Neutrophil (primary cell): ENCODE results near the gene ABLIM3.

ENCODE experiments used
- H3K27ac ChIP-seq: fragments of 200-600 bp; sonication (generic); 2 replicates; pipeline ENCODE4 v1.5.1; 2016; ENCODE audit warnings: mild to moderate bottlenecking, moderate library complexity
- H3K27me3 ChIP-seq: fragments of 200-600 bp; sonication (generic); 2 replicates; pipeline ENCODE4 v1.6.0; 2016; ENCODE audit warnings: mild to moderate bottlenecking
- H3K36me3 ChIP-seq: fragments of 200-600 bp; sonication (generic); 2 replicates; pipeline ENCODE4 v1.5.1; 2017
- H3K4me1 ChIP-seq, 2 experiments: fragments of 200-600 bp in 1 of 2; sonication (generic) in 1 of 2; 1 replicate in 1 of 2; 2 replicates in 1 of 2; pipeline versions ENCODE4 v1.5.1 to v1.6.1; 2013 to 2016; ENCODE audit warnings: low read depth in 1 of 2, low read length in 1 of 2, mild to moderate bottlenecking in 1 of 2, moderate library complexity in 1 of 2; ENCODE audit not compliant: control insufficient read depth in 1 of 2, insufficient read depth in 1 of 2
- H3K4me3 ChIP-seq, 2 experiments: fragments of 200-600 bp in 1 of 2; sonication (generic) in 1 of 2; 1 replicate in 1 of 2; 2 replicates in 1 of 2; pipeline ENCODE4 v1.5.1; 2013 to 2016; ENCODE audit warnings: low read depth in 1 of 2, low read length in 1 of 2, mild to moderate bottlenecking in 1 of 2, moderate library complexity in 1 of 2
- H3K9me3 ChIP-seq: fragments of 200-600 bp; sonication (generic); 2 replicates; pipeline ENCODE4 v1.5.1; 2016
- TF ChIP-seq, protein P1 (sequence below): fragments of 200-600 bp; sonication (generic); IDR thresholded peaks from 2 replicates; pipeline ENCODE4 v1.5.1; 2016; ENCODE audit warnings: antibody characterized with exemption

The ABLIM3 gene

GRCh38 chr5:149127394-149127955 lies 13.8 kb upstream of the ABLIM3 start:
- Histone ChIP-seq H3K27me3 (no peaks in the 10 kb centered on the region), H3K4me1 (no peaks in the 10 kb centered on the region), H3K4me3 (no peak overlapping the region), H3K27ac (no peak overlapping the region), H3K36me3 (no peaks in the 10 kb centered on the region), H3K9me3 (no peaks in the 10 kb centered on the region)
- TF ChIP-seq, protein P1, sequence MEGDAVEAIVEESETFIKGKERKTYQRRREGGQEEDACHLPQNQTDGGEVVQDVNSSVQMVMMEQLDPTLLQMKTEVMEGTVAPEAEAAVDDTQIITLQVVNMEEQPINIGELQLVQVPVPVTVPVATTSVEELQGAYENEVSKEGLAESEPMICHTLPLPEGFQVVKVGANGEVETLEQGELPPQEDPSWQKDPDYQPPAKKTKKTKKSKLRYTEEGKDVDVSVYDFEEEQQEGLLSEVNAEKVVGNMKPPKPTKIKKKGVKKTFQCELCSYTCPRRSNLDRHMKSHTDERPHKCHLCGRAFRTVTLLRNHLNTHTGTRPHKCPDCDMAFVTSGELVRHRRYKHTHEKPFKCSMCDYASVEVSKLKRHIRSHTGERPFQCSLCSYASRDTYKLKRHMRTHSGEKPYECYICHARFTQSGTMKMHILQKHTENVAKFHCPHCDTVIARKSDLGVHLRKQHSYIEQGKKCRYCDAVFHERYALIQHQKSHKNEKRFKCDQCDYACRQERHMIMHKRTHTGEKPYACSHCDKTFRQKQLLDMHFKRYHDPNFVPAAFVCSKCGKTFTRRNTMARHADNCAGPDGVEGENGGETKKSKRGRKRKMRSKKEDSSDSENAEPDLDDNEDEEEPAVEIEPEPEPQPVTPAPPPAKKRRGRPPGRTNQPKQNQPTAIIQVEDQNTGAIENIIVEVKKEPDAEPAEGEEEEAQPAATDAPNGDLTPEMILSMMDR, result no peak

DNA sequence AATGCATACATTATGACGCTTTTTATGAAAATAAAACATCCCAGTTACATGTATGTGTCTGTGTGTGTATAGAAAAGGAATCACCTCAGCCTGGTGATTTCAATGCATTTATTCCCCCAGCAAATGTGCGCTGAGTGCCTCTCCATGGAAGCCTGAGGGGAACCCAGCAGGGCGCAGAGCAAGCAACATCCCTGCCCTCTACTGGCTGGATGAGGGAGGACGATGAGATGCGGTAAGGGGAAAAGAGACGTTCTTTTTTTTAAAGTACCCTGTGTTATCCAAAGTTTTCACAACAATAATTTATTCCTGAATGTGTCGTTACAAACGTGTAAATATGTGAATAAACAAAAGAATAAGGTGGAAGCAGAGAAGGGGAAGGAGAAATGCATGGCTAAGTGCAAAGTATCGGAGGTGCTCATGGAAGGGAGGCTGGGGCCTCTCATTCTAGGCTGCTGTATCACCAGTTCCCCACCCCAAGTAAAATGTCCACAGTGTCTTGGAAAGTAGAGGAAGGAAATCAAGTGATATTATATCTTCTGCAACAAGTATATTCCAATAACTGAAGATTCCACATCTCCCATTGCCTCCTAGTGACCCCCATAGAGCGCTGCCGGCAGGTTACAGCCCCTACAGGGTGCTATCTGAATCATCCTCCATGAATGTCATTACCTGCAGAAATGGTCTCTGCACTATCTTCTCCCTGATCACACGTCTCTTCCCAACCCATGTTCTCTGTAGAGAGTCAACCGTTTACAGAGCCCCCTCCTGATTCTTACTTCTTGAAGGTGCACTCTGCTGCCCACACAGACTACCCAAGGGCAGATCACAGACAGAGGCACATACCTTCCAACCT lies 13.0 kb upstream of the ABLIM3 start:
- Histone ChIP-seq H3K4me1 (no peaks in the 10 kb centered on the region), H3K4me3 (no peak overlapping the region), H3K36me3 (no peaks in the 10 kb centered on the region)

DNA sequence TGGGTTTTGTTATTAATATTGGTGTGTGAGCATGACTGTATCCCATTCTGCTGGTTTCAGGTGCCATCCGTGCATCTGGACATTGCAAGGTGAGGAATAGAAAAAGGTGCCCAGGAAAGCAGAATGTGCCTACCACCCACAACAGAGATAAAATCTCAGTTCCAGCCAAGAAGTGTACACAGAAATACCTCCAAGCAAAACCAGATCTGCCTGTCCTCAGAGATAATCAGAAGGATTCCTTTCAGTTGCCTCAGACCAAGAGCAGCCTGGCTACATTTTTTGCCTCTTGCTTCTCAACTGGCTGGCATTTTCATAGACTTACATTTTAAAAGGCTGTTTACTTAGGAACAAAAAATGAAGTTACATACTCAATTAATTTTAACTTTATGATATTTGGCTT lies 12.1 kb upstream of the ABLIM3 start:
- Histone ChIP-seq H3K9me3 (no peaks in the 10 kb centered on the region), H3K36me3 (no peaks in the 10 kb centered on the region), H3K4me3 (no peak overlapping the region), H3K27me3 (peaks cover 8% of the 10 kb centered on the region), H3K4me1 (no peaks in the 10 kb centered on the region), H3K27ac (no peak overlapping the region)
- TF ChIP-seq, protein P1, result no peak

More for the DNA sequence above, 13.0 kb upstream of the ABLIM3 start:
- Histone ChIP-seq H3K9me3 (no peaks in the 10 kb centered on the region), H3K27ac (no peak overlapping the region), H3K27me3 (no peaks in the 10 kb centered on the region)
- TF ChIP-seq, protein P1, result no peak

- Histone ChIP-seq H3K9me3 (no peaks in the 10 kb centered on the region), H3K4me3 (no peak overlapping the region), H3K4me1 (no peaks in the 10 kb centered on the region), H3K27ac (no peak overlapping the region), H3K27me3 (peaks cover 10% of the 10 kb centered on the region), H3K36me3 (no peaks in the 10 kb centered on the region)
- TF ChIP-seq, protein P1, result no peak
Observed at GRCh38 chr5:149130121-149130914, 11.0 kb upstream of the ABLIM3 start.

DNA sequence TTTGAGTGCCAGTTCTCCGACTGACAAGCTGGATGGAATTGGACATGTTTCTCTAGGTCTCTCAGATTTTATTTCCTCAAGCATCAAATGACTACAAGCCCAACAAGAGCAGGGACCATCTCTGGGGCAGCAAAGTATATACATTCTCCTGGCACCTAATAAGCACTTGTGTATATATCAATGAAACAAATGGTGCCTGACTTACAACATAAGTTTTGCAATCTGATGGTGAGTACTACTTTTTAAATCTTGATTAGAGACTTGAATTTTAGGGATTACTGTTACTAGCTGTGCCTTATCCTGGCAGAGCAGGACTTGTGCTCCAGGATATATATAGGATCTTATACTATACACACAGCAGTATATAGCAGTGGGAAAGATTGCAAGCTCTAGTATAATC lies 8.8 kb upstream of the ABLIM3 start:
- no peak overlapping the region for H3K4me3 ChIP-seq
- H3K27me3 ChIP-seq, result peaks cover 27% of the 10 kb centered on the region
- H3K27ac ChIP-seq, result no peak overlapping the region
- H3K36me3 ChIP-seq, result no peaks in the 10 kb centered on the region
- H3K4me1 ChIP-seq, result no peaks in the 10 kb centered on the region
- no peaks in the 10 kb centered on the region for H3K9me3 ChIP-seq
- TF ChIP-seq, protein P1, result no peak
